GM18868 (cell line): Measurements from ENCODE around the gene LRRC10B.
A peak's percentile ranks its signal among the peaks of the same experiment; 100 is the strongest.

Experiments
- ATAC-seq: cut with Tn5 transposase; IDR thresholded peaks from one replicate; pipeline ENCODE4 v1.9.1; 2021; ENCODE audit warnings: mild to moderate bottlenecking, moderate library complexity; ENCODE audit not compliant: unreplicated experiment

The LRRC10B gene

DNA sequence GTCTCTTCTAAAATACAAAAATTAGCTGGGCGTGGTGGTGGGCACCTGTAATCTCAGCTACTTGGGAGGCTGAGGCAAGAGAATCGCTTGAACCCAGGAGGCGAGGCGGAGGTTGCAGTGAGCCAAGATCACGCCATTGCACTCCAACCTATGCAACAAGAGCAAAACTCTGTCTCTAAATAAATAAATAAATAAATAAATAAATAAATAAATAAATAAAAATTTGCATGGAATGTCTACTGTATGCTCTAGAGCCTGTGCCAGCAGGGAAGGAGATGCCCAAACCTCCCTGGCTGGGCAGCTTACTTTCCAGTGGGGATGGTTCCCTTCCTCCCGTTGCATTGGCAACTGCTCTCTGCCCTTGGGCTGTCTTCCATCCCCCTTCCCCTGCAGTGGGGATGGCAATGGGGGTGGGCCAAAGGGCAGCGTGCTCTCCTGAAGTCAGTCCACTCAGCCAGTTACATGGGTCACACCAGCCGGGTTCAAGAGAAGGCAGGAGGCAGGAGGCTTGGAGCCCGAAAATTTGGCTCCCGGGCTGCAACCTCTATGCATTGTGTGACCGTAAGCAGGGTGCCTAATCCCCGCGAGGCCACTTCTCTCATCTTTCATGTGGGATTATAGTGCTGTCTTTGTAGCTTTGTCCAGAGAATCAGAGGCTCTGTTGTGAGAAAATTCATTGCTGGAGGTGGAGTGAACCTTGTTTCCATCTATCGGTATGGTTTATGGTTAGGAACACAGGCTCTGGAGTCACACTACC is 1.4 kb upstream of the LRRC10B start:
- no peak for ATAC-seq

DNA sequence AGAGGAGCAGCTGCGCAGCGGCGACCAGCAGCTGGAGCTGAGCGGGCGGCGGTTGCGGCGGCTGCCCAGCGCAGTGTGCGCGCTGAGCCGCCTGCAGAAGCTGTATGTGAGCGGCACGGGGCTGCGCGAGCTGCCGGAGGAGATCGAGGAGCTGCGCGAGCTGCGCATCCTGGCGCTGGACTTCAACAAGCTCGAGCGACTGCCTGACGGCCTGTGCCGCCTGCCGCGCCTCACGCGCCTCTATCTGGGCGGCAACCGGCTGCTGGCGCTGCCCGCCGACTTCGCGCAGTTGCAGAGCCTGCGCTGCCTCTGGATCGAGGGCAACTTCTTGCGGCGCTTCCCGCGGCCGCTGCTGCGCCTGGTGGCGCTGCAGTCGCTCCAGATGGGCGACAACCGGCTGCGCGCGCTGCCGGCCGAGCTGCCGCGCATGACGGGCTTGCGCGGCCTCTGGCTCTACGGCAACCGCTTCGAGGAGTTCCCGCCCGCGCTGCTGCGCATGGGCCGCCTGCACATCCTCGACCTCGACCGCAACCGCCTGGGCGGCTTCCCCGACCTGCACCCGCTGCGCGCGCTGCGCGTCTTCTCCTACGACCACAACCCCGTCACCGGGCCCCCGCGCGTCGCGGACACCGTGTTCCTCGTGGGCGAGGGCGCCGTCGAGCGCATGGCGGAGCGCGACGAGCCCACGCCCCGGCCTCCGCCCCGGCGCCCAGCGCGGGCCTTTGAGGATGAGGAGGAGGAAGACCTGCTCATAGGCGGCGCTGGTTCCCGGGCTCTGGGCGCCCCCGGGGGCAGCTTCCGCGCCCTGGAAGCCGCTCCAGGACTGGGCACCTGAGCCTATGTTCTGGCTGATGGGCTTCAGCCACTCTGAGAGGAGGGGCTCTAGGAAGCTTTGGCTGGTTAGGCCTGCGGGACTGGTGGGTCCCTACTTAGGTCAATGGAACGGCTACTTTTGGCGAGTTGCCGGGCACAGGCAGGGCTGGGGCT is 787 bp downstream of the LRRC10B start:
- peak; percentile 74 for ATAC-seq

DNA sequence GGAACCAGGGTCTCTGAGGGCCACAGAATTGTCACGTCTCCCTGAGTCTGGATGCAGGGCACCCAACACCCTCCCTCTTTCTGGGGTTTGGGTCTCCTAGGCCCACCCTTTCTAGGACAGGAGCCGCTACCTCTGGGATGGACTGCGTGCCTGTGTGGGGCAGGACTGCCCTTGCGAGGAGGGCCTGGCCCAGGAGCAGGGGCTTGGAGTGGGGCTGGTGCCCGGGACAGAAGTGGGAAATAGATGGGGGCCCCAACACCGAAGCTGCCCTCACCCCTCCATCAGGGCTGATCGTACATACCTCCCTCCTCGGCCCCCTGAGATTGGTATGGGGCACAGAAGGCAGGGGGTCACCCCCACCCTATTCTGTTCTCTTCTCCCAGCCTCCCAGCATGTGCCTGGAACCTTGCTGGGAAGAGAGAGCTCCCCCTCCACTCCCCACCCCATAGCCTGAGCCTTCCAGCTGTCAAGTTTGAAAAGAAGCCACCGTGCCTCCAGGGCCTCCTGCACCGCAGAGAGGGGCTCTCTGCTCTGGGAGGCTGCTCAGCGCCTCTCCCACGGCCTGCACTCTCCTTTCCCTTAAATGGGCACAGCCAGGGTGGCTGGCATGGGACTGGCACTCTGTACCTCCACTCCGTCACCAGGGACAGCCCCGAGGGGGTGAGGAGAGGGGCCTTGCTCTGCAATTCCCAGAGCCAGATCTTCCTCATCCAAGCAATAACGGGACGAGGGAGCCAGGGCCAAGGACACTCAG is 1.8 kb downstream of the LRRC10B start:
- no peak for ATAC-seq

DNA sequence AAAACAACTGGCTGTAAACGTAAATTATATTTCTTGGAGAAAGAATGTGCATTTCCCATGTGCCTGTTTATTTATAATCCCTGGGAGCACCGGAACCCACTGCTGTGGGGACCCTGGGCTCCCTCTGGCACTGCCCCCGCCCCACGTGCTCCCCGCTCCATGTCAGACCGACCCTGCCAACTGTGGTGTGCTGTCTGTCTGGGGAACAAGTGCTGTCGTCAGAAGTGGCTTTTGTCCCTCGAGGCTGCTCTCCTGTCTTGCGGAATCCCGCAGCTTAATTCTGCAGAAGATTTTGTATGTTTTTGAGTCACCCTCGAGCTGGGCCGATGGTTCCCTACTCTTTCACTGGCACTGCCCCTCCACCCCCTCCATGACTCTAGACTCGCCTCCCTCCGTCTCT is 2.4 kb downstream of the LRRC10B start:
- no peak for ATAC-seq

DNA sequence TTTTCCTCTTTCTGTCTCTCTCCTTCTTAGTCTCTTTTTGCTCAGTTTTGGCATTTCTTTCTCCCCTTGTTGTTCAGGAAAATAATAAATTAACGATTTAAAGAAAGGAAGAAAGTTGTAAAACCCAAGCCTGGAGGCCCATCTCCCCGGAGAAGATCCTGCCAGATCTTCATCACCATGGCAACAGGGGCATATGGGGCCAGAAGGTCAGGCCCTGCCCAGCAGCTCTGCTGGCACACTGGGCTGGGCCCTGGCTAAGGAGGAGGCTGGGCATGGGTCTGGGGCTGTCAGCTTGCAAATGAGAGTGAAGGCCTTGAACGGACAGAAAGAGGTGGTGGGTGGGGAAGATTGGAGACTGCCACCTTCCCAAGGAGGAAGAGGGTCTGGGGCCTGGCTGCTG is 2.8 kb downstream of the LRRC10B start:
- ATAC-seq, result no peak

DNA sequence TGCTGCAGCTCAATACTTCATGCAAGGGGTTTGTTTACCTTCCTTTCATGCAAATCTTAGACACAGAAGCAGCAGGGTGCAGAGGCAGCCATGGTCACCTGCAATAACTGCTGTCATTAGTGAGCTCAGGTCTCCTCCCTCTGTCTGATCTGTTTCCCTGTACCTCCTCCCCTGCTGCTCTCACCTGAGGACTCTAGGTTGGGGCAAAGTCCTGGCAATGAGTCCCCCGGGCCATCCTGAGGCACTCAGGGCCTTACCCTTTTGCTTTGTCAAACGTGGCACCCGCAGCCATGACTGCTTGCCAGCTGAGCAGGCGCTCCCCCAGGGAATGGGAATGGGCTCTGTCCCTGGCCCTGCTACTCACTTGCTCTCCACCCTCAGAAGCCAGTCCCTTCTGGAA is 3.9 kb downstream of the LRRC10B start:
- no peak for ATAC-seq

DNA sequence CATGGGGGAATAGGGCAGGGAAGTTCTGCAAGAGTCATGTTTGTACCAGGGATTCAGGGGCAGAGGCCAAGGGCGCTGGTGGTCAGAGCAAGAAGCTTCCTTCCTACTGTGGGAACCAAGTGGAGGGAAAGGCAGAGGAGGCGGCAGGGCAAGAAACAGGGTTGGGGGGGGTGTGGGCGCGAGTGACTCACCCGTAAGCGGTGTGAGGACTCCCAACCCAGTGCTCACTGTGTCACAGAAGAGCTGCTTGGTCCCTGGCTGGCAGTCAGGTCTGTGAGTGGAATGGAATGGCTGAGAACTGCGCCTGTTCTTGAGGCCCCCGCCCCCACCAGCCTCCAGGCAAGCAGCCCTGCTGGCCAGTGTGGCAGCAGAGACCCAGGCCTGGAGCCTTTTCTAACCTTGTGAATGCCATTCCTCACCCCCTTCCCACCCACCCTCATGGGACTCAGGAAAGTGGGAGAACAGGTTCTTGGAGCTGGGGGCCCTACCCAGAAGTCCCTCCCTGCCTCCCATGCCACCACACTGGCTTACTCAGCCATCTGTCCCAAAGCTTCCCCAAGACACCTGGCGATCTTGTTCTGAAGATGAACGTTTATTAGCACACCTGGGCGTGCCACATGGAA is 4.7 kb downstream of the LRRC10B start:
- no peak for ATAC-seq

DNA sequence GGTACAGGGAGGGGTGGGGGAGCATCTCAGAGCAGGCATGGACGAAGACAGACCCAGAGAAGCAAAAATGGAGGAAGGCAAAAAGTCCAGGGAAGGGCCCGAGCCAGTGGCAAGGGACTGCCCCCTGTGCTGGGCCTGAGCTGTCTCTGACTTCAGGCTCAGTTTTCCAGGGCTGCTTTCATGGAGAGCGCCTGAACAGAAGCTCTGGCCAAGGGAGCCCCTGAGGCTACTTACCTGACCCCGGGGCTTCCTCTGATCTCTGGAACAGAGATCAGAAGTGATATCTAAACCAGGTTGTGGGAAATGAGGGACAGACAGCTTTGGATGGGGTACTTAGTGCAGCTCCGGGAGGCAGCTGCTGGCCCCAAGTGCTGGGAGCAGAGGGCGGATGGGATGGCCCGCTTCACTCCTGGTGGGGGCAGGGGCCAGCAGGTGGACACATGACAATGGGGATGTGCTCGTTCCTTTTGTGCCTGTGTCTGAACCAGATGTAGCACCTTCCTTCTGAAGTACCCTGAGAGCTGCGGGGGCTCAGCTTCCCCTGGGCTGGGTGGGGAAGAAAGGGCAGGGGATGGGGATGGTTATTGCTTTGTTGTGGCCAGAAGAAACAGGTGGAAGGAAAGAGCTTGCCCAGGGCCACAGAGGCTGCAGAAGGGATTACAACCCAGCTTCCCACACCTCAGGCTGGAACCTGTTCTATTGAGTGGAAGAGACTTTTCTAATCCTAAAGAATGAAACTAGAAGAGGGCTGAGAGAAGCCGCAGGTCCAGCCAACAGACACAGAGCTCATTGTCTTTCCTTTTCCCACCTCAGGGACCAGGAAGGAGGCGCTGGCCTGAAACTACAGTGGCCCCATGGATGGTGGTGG is 5.7 kb downstream of the LRRC10B start:
- ATAC-seq, result no peak

DNA sequence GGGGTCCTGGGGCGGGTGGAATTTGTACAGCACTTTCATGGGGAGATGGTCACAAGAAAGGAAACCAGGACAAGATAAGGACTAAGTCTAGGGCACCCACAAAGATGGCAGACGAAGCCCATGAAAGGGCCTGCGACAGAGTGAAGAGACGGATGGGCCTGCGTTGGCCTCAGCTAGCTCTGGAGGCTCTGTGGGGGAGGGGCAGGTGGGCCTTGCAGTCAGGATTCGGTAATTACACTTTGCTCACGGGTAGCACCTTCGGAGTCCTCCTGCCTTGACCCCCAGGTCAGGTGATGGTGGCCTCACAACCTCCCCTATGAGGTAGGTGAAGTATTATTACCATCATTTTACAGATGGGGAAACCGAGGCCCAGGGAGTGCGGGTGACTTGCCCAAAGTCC is 7.1 kb downstream of the LRRC10B start:
- no peak for ATAC-seq

DNA sequence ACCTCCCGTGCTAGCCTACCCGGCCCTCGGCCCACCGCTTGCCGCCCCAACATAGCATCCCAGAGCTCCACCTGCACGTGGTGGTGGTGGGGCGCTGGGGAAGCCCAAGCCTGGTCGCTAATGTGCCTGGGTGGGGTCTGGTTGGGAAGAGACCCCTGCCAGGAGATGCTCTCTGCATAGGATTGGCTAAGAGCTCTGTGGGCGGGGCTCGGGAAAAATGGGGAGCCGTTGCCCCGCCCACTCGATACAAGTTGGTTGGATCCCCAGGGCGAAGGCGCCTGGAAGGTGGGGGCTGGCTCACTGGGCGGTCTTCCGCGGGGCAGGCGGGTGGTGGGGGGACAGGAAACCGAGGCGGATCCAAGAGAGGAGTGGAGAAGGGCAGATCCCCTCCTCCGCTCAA is 7.6 kb downstream of the LRRC10B start:
- no peak for ATAC-seq

DNA sequence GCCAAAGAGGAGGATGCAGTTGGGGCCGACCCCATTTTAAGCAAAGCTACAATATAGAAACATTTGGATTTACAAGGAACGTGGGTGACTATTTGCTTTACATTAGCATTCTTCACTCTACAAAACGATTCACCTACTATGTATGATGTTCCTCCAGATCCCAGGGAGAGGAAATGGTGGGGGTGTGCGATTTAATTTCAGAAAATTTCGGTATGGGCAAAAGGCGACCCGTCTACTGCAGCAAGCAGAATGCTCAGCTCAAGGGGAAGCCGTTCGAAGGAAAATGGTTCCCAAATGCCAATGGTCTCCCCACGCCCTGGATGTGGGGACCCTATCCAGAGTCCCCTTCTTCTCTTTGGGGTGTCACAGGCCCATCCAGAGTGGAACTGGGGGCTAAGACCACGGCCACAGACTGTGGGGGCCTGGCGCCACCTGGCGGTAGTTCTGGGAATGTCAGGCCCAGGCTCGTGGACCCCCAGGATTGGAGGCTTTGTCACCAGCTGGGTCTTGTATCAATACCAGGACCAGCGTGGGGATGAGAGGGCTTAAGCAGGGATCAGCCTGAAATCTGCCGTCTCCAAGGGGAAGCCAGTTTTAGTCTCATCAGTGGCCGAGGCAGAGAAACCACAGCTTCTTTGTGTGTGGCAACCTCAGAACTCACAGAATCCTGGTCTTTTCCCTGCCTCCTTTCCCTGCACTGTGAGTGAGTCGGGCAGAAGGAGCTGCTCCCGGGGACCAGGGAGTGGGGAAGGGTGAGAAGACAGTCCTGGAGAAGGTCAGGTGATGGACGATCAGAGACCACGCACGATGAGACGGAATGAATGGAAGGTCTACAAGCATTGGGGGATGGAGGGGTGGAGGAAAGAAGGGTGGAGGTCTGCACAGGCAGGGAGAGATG is 8.4 kb downstream of the LRRC10B start:
- ATAC-seq, result no peak

DNA sequence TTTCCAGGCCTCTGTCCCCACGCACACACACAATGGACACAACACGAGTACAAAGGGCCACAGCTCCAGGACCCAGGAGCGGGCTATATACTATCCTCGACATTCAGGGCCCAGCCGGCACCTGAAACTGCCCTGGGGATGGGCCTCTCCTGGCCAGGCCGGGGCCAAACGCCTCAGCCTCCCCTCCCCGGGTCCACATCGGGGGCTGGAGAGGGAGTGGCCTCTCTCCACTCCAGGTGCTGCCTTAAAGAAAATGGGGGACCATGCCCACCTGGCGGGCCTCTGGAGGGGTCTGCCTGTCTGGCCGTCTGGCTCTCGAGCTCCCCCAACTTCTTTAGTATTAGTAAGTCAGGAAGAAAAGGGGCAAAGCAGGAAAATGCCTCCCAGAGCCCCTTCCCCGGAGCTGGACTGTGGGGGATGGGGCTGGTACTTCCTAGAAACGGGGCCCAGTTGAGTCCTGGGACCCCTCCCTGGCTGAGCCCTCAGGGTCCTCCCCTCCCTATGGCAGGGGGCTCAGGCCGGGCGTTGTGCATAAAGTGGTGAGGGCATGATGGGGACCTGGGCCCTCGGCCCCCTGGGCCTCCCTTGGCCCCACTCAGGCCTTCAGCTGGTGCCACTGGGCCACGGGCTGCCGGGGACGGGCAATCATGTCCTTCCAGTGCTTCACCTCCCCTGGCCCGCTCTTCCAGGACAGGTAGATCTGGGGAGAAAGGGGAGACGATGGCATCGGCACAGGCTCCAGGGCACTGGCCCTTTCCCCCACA is 9.7 kb downstream of the LRRC10B start:
- ATAC-seq, result no peak

DNA sequence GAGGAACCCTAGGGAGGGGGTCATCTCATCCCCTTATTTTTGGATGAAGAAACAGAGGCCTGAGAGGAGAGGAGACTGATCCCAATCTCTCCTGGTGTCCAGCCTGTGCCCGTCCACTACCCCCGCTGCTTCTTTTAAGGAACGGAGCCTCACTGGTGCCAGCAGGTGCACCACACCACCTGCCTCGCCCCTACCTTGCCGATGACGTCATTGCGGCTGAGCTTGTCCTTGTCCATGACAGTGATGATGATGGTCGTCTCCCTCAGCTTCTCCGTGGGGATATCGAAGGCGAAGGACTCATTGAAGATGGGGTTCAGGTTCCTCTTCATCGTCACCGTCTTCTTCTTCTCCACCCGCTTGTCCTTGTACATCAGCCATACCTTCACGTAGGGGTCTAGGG is 14.3 kb downstream of the LRRC10B start:
- ATAC-seq, result no peak

DNA sequence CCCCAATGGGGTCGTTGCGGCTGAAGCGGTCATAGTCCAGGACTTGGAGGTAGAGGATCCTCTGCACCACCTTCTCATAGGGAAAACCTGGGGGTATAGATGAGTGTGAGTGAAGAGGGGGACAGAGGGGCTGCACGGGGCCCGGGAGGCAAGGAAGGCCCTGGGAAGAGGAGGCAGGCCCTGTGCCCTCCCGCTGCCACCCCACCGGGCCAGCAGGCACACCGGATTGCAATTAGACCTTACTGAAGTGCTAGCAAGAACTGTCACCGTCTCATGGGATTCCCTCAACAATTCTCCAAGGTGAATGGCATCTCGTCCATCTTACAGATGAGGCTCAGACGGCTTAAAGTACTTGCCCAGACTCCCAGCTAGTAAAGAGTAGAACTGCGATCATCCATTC is 15.9 kb downstream of the LRRC10B start:
- no peak for ATAC-seq

DNA sequence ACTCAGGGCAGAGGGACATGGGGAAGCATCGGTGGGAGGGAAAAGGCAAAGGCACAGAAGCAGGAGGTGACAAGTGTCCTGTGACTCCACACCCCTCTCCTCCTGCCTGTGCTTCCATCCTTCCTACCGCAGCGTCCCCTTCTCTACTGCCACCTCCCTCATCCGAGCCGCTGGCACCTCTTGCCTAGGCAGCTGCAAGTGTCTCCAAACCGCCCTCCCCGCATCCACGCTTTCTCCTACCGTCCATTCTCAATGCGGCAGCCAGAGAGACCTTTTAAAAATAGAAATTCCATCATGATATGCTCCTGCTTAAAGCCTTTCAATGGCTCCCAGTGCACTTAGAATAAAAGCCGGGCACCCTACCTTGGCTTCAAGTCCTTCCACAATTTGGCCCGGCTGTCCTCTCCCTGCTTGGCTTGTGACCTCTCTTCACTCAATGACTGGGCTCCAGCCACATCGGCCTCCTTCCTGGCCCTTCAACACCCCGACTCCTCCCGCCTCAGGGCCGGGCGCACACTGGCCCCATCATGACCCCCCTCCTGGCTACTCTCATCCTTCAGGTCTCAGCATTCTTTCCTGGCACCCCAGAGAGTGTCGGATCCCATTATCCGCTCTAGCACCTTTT is 16.5 kb downstream of the LRRC10B start:
- ATAC-seq, result no peak

DNA sequence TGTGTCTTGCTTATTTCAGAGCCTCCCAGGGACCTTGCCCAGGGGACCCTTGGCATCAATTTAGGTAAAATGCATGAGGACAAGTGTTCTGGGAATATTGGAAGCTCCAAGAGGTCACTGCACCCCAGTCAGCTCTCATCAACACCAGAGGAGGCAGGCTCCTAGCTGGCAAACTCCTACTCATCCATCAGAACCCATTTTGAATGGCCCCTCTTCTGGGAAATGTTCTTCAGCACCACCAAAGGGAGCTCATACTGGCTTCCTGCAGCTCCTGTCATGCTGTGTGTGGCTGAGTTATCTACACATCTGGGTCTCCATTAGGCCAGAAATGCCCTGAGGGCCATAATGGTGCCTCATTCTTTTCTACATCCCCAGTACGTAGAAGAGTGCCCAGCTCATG is 17.7 kb downstream of the LRRC10B start:
- ATAC-seq, result no peak

DNA sequence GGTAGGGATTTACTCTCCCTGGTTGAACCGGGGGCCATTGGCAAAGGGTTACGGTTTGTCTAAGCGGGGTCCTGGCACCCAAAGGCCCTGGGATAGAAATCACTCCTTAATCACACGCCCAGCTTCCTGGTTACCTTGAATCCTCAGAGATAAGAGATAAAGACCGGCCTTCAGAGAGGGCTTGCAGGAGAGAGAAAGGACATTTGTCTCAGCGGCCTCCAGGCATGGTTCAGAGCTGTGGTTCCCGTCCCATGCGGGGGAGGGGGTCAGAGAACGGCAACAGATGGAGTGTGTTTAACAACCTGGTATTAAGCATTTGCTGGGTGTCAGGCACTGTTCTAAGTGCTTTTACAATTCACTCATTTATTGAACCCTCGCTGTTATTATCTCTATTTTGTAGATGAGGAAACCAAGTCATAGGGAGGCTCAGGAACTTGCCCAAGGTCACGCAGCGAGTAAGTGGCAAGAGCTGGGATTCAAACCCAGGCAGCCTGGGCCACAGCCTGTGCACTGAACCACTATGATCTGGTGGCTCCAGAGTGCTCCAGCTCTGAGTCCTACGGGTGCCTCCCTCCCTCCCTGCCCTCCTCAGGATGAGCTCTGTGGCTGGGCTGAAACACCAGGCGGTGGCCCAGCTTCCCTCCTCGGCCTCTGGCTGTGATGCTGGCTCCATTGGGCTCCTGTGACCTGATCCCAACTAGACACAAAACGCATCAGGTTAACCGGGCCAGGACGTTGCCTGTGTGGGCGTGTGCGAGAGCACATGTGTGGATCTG is 18.6 kb downstream of the LRRC10B start:
- ATAC-seq, result no peak
